Measurements from ENCODE around the gene ARMC7. TPM values are rescaled to one million over a fixed set of nuclear protein-coding genes. Genes with fewer than 3 reads are reported as not detected.
A peak's percentile ranks its signal among the peaks of the same experiment; 100 is the strongest.

The ARMC7 gene
- total RNA-seq, 4 donors from 2014 or later, result 4.1 to 27.0 (median 24.1) TPM

GRCh38 chr17:75091855-75092327, 17.9 kb upstream of the ARMC7 start:
- Histone ChIP-seq H3K4me3 (peak overlapping the region in 2 of 4 donors; percentile 30 to 33), H3K27ac (peak overlapping the region in 3 of 4 donors; percentile 83 to 100 (median 95)), H3K4me1 (peaks cover 0 to 79% (median 10%) of the 10 kb centered on the region in 4 donors), H3K36me3 (no peaks in the 10 kb centered on the region), H3K27me3 (no peaks in the 10 kb centered on the region), H3K9me3 (no peaks in the 10 kb centered on the region)
- peak in 1 of 2 donors; percentile 50 for TF ChIP-seq POLR2A (IDR thresholded peaks at IDR 0.05)
- TF ChIP-seq, protein P1, sequence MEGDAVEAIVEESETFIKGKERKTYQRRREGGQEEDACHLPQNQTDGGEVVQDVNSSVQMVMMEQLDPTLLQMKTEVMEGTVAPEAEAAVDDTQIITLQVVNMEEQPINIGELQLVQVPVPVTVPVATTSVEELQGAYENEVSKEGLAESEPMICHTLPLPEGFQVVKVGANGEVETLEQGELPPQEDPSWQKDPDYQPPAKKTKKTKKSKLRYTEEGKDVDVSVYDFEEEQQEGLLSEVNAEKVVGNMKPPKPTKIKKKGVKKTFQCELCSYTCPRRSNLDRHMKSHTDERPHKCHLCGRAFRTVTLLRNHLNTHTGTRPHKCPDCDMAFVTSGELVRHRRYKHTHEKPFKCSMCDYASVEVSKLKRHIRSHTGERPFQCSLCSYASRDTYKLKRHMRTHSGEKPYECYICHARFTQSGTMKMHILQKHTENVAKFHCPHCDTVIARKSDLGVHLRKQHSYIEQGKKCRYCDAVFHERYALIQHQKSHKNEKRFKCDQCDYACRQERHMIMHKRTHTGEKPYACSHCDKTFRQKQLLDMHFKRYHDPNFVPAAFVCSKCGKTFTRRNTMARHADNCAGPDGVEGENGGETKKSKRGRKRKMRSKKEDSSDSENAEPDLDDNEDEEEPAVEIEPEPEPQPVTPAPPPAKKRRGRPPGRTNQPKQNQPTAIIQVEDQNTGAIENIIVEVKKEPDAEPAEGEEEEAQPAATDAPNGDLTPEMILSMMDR (IDR thresholded peaks at IDR 0.05), result no peak
- DNase-seq, result peak in 2 of 3 donors; percentile 73 to 79

GRCh38 chr17:75093548-75094158, 16.1 kb upstream of the ARMC7 start:
- DNase-seq, result no peak
- Histone ChIP-seq H3K27ac (peak overlapping the region in 3 of 4 donors; percentile 40 to 100 (median 95)), H3K9me3 (no peaks in the 10 kb centered on the region), H3K27me3 (no peaks in the 10 kb centered on the region), H3K36me3 (peaks cover 0 to 10% (median 0%) of the 10 kb centered on the region in 3 donors), H3K4me1 (peaks cover 0 to 73% (median 4%) of the 10 kb centered on the region in 4 donors), H3K4me3 (no peak overlapping the region)
- TF ChIP-seq, protein P1 (IDR thresholded peaks at IDR 0.05), result no peak
- TF ChIP-seq POLR2A (IDR thresholded peaks at IDR 0.05), result no peak

DNA sequence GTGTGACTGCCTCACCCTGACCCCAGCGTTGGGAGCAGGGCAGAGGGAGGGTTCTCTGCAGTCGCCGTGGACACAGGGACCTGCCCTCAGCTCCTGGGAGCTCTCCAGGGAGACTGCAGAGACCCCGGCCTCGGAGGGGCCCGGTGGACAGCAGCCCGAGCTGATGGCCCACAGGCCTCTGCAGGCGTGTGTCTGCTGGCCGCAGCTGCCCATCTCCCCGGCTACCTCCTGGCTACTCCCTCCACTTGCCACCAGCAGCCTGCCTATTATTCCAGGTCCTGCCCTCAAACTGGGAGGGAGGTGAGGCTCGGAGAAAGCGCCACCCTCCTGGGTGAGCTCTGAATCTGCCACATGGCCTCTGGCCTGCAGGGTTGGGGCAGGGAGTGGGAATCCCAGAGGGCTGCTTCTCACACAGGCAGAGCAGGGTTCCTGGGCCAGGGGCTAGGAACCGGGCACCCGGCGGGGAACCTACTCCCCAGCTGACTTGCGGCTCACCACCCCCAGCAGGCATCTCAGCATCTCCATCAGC, 14.8 kb upstream of the ARMC7 start:
- Histone ChIP-seq H3K9me3 (no peaks in the 10 kb centered on the region), H3K27me3 (no peaks in the 10 kb centered on the region), H3K4me1 (peaks cover 0 to 65% (median 3%) of the 10 kb centered on the region in 4 donors), H3K36me3 (peaks cover 0 to 22% (median 0%) of the 10 kb centered on the region in 3 donors), H3K4me3 (no peak overlapping the region), H3K27ac (peak overlapping the region in 3 of 4 donors; percentile 74 to 89 (median 74))
- peak in 1 of 3 donors; percentile 55 for DNase-seq
- TF ChIP-seq, protein P1 (IDR thresholded peaks at IDR 0.05), result no peak
- no peak for TF ChIP-seq POLR2A (IDR thresholded peaks at IDR 0.05)

GRCh38 chr17:75096082-75096625, 13.6 kb upstream of the ARMC7 start:
- Histone ChIP-seq H3K4me3 (no peak overlapping the region), H3K9me3 (no peaks in the 10 kb centered on the region), H3K4me1 (peaks cover 0 to 53% (median 2%) of the 10 kb centered on the region in 4 donors), H3K27ac (peak overlapping the region in 3 of 4 donors; percentile 74 to 89 (median 74)), H3K27me3 (no peaks in the 10 kb centered on the region), H3K36me3 (peaks cover 0 to 30% (median 0%) of the 10 kb centered on the region in 3 donors)
- TF ChIP-seq POLR2A (IDR thresholded peaks at IDR 0.05), result peak in 1 of 2 donors; percentile 63
- TF ChIP-seq, protein P1 (IDR thresholded peaks at IDR 0.05), result no peak
- DNase-seq, result peak in 2 of 3 donors; percentile 89 to 95

DNA sequence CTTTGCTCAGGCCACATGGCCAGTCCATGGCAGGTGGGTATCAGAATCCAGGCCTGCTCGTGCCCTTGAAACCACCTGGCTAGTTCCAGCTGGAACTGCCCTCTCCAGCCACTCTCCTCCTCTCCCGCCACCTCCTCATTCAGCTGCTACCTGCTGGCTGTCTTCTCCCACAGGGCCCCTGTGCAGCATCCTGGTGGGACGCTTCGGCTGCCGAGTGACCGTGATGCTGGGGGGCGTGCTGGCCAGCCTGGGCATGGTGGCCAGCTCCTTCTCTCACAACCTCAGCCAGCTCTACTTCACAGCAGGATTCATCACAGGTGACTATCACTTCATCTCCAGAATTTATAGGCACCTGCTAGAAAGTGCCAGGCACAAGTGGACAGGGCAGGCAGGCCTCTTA, 11.9 kb upstream of the ARMC7 start:
- no peaks in the 10 kb centered on the region for H3K9me3 ChIP-seq
- no peaks in the 10 kb centered on the region for H3K27me3 ChIP-seq
- no peak for DNase-seq
- TF ChIP-seq, protein P1 (IDR thresholded peaks at IDR 0.05), result no peak
- no peak overlapping the region for H3K4me3 ChIP-seq
- peaks cover 0 to 38% (median 0%) of the 10 kb centered on the region in 4 donors for H3K4me1 ChIP-seq
- H3K27ac ChIP-seq, result no peak overlapping the region
- H3K36me3 ChIP-seq, result peaks cover 0 to 30% (median 0%) of the 10 kb centered on the region in 3 donors

Measured in Peyer's patch (tissue), 4 donors.